Measurements from ENCODE around the gene TMEM40. TPM values are rescaled to one million over a fixed set of nuclear protein-coding genes. Genes with fewer than 3 reads are reported as not detected.

TMEM40 gene
- total and polyA plus RNA-seq, 2 of the 13 experiments (the other 11 are each of a cell fraction or from before 2014, with no cell fraction given), result 0.16 TPM; not detected in 1

GRCh38 chr3:12722226-12722625, 36.8 kb downstream of the TMEM40 start (continued):
- TF ChIP-seq, protein P1, sequence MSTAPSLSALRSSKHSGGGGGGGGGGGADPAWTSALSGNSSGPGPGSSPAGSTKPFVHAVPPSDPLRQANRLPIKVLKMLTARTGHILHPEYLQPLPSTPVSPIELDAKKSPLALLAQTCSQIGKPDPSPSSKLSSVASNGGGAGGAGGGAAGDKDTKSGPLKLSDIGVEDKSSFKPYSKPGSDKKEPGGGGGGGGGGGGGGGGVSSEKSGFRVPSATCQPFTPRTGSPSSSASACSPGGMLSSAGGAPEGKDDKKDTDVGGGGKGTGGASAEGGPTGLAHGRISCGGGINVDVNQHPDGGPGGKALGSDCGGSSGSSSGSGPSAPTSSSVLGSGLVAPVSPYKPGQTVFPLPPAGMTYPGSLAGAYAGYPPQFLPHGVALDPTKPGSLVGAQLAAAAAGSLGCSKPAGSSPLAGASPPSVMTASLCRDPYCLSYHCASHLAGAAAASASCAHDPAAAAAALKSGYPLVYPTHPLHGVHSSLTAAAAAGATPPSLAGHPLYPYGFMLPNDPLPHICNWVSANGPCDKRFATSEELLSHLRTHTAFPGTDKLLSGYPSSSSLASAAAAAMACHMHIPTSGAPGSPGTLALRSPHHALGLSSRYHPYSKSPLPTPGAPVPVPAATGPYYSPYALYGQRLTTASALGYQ (CRISPR knock-in tag; IDR thresholded peaks at IDR 0.05), result no peak

- Histone ChIP-seq H3K27me3 (ENCODE audit: control insufficient read depth in 1 of 2, insufficient read depth in 2 of 2, low read length in 2 of 2) (no peaks in the 10 kb centered on the region), H3K4me3 (replicated peaks in 1 of 3; ENCODE audit: insufficient read depth in 1 of 3, low read depth in 2 of 3, low read length in 3 of 3) (no peak overlapping the region), H3K9me3 (ENCODE audit: low read length) (no peaks in the 10 kb centered on the region), H3K79me2 (ENCODE audit: insufficient read depth, low read length) (no peaks in the 10 kb centered on the region), H3K36me3 (replicated peaks in 1 of 2; ENCODE audit: control insufficient read depth in 1 of 2, insufficient read depth in 2 of 2, low read length in 2 of 2) (no peaks in the 10 kb centered on the region), H4K20me1 (ENCODE audit: insufficient read depth, low read length) (no peaks in the 10 kb centered on the region), H2AFZ (ENCODE audit: low read length) (no peak overlapping the region), H3K27ac (ENCODE audit: extremely low read length, insufficient read depth, low read length) (no peak overlapping the region), H3K4me2 (ENCODE audit: low read depth, low read length) (peak overlapping the region; percentile 56), H3K4me1 (ENCODE audit: insufficient read depth, low read length) (peaks cover 10% of the 10 kb centered on the region), H3K9ac (ENCODE audit: insufficient read depth, low read depth, low read length) (no peak overlapping the region)
- ChIA-PET POLR2A (interaction anchor here (0.7 kb wide), 1 partner anchor 120 kb away, joined by 3 read pairs; no protein-coding TSS in a partner anchor), CTCF (ENCODE audit: low intra/inter-chr PET ratio, low total read pairs) (interaction anchor here (1.1 kb wide), 1 partner anchor 14 kb away, joined by 6 read pairs; no protein-coding TSS in a partner anchor)
- peak; percentile 98 for ATAC-seq
- WGBS (ENCODE audit: low lambda C conversion rate), result 9% methylated on average over 15 of the region's 17 CpGs
- DNase-seq (ENCODE audit: low spot score), result peak; percentile 84
- FAIRE-seq, result peak; percentile 97
- no TSS peak for BruUV-seq (replicated peaks)
- in situ Hi-C loops (cut with HindIII; ENCODE audit: extremely low pct_ligation_motif_present, low pct_unique_long_range_greater_than_20kb) (no loop called here), intact Hi-C loops (cut with micrococcal nuclease; ENCODE audit: unreplicated experiment) (loop anchor here (2.0 to 5.0 kb wide), 2 partner anchors 13 to 583 kb away; no protein-coding TSS in a partner anchor)
- TF ChIP-seq ZNF232 (CRISPR knock-in tag; IDR thresholded peaks at IDR 0.05; ENCODE audit: borderline replicate concordance) (no peak), ZNF180 (CRISPR knock-in tag; IDR thresholded peaks at IDR 0.05; ENCODE audit: borderline replicate concordance, low read depth) (no peak), MTERF4 (CRISPR knock-in tag; IDR thresholded peaks at IDR 0.05) (no peak), NFYB (CRISPR knock-in tag; IDR thresholded peaks at IDR 0.05) (peak; percentile 65), HNF4A (CRISPR knock-in tag; IDR thresholded peaks at IDR 0.05) (peak; percentile 37; the same call in 1 of the 2 replicates), IKZF4 (CRISPR knock-in tag; IDR thresholded peaks at IDR 0.05; ENCODE audit: borderline replicate concordance, low read depth, not compliant biosample characterization) (no peak), MYPOP (CRISPR knock-in tag; IDR thresholded peaks at IDR 0.05) (no peak)
- TF ChIP-seq, protein P2, sequence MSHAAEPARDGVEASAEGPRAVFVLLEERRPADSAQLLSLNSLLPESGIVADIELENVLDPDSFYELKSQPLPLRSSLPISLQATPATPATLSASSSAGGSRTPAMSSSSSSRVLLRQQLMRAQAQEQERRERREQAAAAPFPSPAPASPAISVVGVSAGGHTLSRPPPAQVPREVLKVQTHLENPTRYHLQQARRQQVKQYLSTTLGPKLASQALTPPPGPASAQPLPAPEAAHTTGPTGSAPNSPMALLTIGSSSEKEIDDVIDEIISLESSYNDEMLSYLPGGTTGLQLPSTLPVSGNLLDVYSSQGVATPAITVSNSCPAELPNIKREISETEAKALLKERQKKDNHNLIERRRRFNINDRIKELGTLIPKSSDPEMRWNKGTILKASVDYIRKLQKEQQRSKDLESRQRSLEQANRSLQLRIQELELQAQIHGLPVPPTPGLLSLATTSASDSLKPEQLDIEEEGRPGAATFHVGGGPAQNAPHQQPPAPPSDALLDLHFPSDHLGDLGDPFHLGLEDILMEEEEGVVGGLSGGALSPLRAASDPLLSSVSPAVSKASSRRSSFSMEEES (CRISPR knock-in tag; IDR thresholded peaks at IDR 0.05), result no peak
These were observed 38.8 kb downstream of the TMEM40 start for GRCh38 chr3:12719984-12720898.
